Measurements from ENCODE around the gene COL4A6.

DNA sequence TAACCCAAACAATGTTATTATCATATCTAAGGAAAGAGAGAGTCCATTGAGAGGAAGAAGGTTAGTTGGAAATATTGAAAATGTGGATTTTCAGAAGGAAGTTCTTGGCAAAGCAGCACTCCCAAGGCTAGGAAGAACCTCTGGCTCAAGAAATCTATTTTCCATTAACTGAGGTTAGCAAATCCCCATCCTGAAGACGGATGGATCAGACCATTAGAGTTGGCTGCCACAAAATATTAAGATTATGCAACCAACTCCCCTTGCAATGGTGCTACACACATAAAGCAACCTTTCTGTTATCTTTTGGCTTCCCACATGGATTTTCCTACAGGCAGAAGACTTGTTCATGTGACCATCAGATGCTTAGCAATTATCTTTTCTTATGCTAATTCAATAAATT lies 96.3 kb downstream of the COL4A6 start:
- TF ChIP-seq ZFX (IDR thresholded peaks at IDR 0.05) (no peak), JUND (IDR thresholded peaks at IDR 0.05) (no peak), POLR2A (IDR thresholded peaks at IDR 0.05; ENCODE audit: borderline replicate concordance, extremely low read depth, insufficient read depth, insufficient read length) (no peak), EZH2 (IDR thresholded peaks at IDR 0.05) (no peak)
- TF ChIP-seq, protein P1, sequence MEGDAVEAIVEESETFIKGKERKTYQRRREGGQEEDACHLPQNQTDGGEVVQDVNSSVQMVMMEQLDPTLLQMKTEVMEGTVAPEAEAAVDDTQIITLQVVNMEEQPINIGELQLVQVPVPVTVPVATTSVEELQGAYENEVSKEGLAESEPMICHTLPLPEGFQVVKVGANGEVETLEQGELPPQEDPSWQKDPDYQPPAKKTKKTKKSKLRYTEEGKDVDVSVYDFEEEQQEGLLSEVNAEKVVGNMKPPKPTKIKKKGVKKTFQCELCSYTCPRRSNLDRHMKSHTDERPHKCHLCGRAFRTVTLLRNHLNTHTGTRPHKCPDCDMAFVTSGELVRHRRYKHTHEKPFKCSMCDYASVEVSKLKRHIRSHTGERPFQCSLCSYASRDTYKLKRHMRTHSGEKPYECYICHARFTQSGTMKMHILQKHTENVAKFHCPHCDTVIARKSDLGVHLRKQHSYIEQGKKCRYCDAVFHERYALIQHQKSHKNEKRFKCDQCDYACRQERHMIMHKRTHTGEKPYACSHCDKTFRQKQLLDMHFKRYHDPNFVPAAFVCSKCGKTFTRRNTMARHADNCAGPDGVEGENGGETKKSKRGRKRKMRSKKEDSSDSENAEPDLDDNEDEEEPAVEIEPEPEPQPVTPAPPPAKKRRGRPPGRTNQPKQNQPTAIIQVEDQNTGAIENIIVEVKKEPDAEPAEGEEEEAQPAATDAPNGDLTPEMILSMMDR (IDR thresholded peaks at IDR 0.05 in 2 of 3, conservative IDR thresholded peaks at IDR 0.05 in 1 of 3; ENCODE audit: borderline replicate concordance in 1 of 3, insufficient read depth in 1 of 3, low read depth in 2 of 3, low read length in 2 of 3): no peak
- TF ChIP-seq, protein P2, sequence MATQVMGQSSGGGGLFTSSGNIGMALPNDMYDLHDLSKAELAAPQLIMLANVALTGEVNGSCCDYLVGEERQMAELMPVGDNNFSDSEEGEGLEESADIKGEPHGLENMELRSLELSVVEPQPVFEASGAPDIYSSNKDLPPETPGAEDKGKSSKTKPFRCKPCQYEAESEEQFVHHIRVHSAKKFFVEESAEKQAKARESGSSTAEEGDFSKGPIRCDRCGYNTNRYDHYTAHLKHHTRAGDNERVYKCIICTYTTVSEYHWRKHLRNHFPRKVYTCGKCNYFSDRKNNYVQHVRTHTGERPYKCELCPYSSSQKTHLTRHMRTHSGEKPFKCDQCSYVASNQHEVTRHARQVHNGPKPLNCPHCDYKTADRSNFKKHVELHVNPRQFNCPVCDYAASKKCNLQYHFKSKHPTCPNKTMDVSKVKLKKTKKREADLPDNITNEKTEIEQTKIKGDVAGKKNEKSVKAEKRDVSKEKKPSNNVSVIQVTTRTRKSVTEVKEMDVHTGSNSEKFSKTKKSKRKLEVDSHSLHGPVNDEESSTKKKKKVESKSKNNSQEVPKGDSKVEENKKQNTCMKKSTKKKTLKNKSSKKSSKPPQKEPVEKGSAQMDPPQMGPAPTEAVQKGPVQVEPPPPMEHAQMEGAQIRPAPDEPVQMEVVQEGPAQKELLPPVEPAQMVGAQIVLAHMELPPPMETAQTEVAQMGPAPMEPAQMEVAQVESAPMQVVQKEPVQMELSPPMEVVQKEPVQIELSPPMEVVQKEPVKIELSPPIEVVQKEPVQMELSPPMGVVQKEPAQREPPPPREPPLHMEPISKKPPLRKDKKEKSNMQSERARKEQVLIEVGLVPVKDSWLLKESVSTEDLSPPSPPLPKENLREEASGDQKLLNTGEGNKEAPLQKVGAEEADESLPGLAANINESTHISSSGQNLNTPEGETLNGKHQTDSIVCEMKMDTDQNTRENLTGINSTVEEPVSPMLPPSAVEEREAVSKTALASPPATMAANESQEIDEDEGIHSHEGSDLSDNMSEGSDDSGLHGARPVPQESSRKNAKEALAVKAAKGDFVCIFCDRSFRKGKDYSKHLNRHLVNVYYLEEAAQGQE (IDR thresholded peaks at IDR 0.05; ENCODE audit: low read depth): no peak
